Measurements from ENCODE around the gene THSD4.

DNA sequence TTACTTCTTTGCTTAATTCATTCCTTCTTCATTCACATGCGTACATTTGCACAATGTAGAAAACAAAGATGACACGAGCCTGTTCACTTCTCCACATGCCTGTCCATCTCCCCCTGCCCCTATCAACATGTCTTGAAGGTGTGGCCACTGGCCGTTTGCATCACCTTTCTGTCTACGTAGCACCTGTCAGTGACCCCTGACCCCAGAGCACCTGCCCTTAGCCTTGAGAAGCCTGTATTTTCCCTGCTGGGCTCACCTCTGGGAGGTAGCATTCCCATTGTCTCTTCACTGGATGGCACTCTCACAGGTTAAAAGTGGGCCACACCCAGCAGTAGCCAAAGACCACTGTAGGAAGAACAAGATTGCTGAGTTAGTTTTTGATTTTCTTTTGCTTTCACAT is 234.1 kb downstream of the THSD4 start:
- TF ChIP-seq, protein P1, sequence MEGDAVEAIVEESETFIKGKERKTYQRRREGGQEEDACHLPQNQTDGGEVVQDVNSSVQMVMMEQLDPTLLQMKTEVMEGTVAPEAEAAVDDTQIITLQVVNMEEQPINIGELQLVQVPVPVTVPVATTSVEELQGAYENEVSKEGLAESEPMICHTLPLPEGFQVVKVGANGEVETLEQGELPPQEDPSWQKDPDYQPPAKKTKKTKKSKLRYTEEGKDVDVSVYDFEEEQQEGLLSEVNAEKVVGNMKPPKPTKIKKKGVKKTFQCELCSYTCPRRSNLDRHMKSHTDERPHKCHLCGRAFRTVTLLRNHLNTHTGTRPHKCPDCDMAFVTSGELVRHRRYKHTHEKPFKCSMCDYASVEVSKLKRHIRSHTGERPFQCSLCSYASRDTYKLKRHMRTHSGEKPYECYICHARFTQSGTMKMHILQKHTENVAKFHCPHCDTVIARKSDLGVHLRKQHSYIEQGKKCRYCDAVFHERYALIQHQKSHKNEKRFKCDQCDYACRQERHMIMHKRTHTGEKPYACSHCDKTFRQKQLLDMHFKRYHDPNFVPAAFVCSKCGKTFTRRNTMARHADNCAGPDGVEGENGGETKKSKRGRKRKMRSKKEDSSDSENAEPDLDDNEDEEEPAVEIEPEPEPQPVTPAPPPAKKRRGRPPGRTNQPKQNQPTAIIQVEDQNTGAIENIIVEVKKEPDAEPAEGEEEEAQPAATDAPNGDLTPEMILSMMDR (conservative IDR thresholded peaks at IDR 0.05): no peak
- TF ChIP-seq EZH2 (IDR thresholded peaks at IDR 0.05; ENCODE audit: low read depth): no peak
